Measurements from ENCODE around the gene FASTKD1. TPM values are rescaled to one million over a fixed set of nuclear protein-coding genes. Genes with fewer than 3 reads are reported as not detected.

Gene FASTKD1
- total RNA-seq, 4 donors from 2014 or later, result 12.8 to 38.5 (median 21.2) TPM

DNA sequence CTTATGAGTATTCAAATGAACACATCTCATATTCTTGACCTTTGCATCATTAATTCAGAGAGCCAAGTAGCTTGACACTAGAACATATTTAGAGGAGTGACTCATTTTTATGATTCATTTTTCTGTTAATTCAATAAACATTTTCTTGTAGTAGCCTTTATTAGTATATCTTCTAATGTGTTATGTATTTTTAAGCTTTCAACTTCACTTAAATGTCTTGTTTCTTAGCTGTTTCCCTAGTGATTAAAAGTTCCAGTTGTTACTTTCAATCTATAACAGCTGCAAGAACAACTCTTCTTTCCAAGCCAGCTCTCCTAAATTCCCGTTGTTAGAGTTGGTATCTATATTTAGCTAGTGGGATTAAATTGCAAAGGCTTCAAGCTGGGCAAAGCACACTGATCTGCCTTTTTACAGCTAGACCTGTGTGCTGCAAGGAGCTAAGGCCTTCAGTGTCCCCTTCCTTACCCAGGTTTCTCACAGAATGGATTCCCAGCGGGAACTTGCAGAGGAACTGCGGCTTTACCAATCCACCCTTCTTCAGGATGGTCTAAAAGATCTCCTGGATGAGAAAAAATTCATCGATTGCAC lies 64.3 kb downstream of the FASTKD1 start, which contains the start of gene KLHL41:
Gene KLHL41, plus strand, starts transcription at position 405 of the 588 bp plus-strand sequence. Its CDS starts 77 bp downstream, at position 482.
- TF ChIP-seq, protein P1, sequence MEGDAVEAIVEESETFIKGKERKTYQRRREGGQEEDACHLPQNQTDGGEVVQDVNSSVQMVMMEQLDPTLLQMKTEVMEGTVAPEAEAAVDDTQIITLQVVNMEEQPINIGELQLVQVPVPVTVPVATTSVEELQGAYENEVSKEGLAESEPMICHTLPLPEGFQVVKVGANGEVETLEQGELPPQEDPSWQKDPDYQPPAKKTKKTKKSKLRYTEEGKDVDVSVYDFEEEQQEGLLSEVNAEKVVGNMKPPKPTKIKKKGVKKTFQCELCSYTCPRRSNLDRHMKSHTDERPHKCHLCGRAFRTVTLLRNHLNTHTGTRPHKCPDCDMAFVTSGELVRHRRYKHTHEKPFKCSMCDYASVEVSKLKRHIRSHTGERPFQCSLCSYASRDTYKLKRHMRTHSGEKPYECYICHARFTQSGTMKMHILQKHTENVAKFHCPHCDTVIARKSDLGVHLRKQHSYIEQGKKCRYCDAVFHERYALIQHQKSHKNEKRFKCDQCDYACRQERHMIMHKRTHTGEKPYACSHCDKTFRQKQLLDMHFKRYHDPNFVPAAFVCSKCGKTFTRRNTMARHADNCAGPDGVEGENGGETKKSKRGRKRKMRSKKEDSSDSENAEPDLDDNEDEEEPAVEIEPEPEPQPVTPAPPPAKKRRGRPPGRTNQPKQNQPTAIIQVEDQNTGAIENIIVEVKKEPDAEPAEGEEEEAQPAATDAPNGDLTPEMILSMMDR (IDR thresholded peaks at IDR 0.05; ENCODE audit: low read depth), result no peak

- TF ChIP-seq, protein P1 (IDR thresholded peaks at IDR 0.05; ENCODE audit: low read depth), result no peak
Observed at GRCh38 chr2:169507698-169508097, 66.0 kb downstream of the FASTKD1 start.

DNA sequence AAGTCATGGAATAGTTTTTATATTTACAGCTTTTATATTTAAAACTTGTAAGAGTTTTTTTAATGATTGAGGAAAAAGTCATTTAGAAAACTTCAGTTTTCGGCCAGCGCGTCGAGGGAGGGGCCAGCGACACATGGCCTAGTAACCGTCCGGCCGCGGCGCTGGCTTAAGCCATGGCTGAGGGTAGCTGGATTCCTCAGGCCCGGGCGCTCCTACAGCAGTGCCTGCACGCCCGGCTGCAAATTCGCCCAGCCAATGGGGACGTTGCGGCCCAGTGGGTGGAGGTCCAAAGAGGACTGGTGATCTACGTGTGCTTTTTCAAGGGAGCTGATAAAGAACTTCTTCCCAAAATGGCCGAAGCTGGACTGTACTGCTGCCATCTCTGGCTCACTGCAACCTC lies 69.0 kb downstream of the FASTKD1 start:
- TF ChIP-seq, protein P1 (IDR thresholded peaks at IDR 0.05; ENCODE audit: low read depth), result no peak

DNA sequence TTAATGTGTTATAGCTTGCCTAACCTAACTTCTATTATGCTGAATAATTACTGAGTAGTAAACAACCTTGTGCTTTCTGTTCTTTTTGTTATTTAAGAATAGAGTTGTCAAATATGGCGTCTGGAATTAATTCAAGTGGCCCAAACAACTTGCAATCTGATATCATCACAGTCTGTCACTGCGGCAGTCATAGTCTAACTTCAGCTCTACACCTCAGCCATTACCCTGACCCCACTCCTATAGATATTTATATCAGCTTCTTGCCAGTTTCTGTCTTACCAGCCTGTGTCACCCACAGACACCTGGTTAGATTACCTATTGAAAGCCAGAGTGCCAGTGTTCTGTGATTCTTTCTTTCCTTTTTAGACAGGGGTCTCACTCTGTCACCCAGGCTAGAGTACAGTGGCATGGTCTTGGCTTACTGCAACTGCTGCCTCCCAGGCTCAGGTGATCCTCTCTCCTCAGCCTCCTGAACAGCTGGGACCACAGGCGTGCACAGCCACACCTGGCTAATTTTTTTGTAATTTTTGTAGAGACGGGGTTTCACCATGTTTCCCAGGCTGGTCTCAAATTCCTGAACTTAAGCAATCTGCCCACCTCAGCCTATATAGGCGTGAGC lies 78.2 kb downstream of the FASTKD1 start:
- TF ChIP-seq, protein P1 (IDR thresholded peaks at IDR 0.05; ENCODE audit: low read depth), result no peak

GRCh38 chr2:169493360-169493759 lies 80.3 kb downstream of the FASTKD1 start:
- TF ChIP-seq, protein P1 (IDR thresholded peaks at IDR 0.05; ENCODE audit: low read depth), result no peak

GRCh38 chr2:169491378-169491777 lies 82.3 kb downstream of the FASTKD1 start:
- TF ChIP-seq, protein P1 (IDR thresholded peaks at IDR 0.05; ENCODE audit: low read depth), result no peak

DNA sequence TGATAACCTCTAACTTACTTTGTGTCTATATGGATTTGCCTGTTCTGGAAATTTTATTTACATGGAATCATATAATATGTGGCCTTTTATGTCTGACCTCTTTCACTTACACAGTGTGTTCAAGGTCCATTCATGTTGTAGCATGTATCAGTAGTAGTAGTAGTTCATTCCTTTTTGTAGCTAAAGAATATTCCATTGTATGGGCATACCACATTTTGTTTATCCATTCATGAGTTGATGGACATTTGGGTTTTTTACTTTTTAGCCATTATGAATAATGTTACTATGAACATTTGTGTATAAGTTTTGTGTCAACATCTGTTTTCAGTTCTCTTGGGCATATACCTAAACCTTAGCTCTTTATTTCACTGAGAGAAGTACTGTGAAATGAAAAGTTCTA lies 82.8 kb downstream of the FASTKD1 start:
- TF ChIP-seq, protein P1 (IDR thresholded peaks at IDR 0.05; ENCODE audit: low read depth), result no peak
